Measurements from ENCODE around the gene UQCRFS1. TPM values are rescaled to one million over a fixed set of nuclear protein-coding genes. Genes with fewer than 3 reads are reported as not detected.

Gene UQCRFS1
- total and polyA plus RNA-seq, 2 donors (not counting 1 experiment from before 2014, with no cell fraction given) = 15.2 to 23.4 TPM

- DNase-seq (no peak), ATAC-seq (ENCODE audit: low read depth) (no peak)
- H3K4me2 ChIP-seq (replicated peaks; ENCODE audit: low read depth, low read length, poor library complexity, severe bottlenecking) = no peak overlapping the region
- CTCF ChIA-PET = no interaction called here
- Mint-ChIP-seq H3K4me1 (no peaks in the 10 kb centered on the region), H3K27me3 (peaks cover 4% of the 10 kb centered on the region), H3K4me3 (no peak overlapping the region), H3K27ac (no peak overlapping the region), H3K9me3 (ENCODE audit: insufficient read depth) (no peaks in the 10 kb centered on the region)
- H3K79me2 ChIP-seq (ENCODE audit: control insufficient read depth, insufficient read depth, low read length) = no peaks in the 10 kb centered on the region
- H3K9ac ChIP-seq (ENCODE audit: low read length) = no peak overlapping the region
- H3K27me3 ChIP-seq (replicated peaks in 1 of 4; ENCODE audit: control extremely low read depth in 1 of 4, control insufficient read depth in 3 of 4, insufficient read depth in 4 of 4, low read length in 3 of 4) = peaks cover 0 to 5% (median 1%) of the 10 kb centered on the region in 4 experiments
- no peak overlapping the region for H3K4me3 ChIP-seq (ENCODE audit: control extremely low read depth in 1 of 5, extremely low read depth in 1 of 5, insufficient read depth in 1 of 5, low read depth in 2 of 5, low read length in 4 of 5)
- intact Hi-C loops (cut with micrococcal nuclease) = no loop called here
- no peaks in the 10 kb centered on the region for H4K20me1 ChIP-seq (ENCODE audit: control insufficient read depth, insufficient read depth, low read length, poor library complexity, severe bottlenecking)
- no peak for TF ChIP-seq EZH2 (IDR thresholded peaks at IDR 0.05; ENCODE audit: borderline replicate concordance, insufficient read depth, low read depth, low read length, poor library complexity, severe bottlenecking)
- no peak for TF ChIP-seq CTCF (IDR thresholded peaks at IDR 0.05)
- H3K36me3 ChIP-seq (replicated peaks in 1 of 2; ENCODE audit: control extremely low read depth in 1 of 2, control insufficient read depth in 1 of 2, extremely low read depth in 1 of 2, insufficient read depth in 2 of 2, low read length in 1 of 2) = no peaks in the 10 kb centered on the region
- H3K9me3 ChIP-seq (ENCODE audit: control extremely low read depth in 1 of 3, control insufficient read depth in 2 of 3, insufficient read depth in 1 of 3, low read length in 2 of 3) = peaks cover 0 to 3% (median 3%) of the 10 kb centered on the region in 3 donors
- H3K4me1 ChIP-seq (ENCODE audit: control insufficient read depth in 2 of 2, insufficient read depth in 2 of 2, low read length in 2 of 2) = no peaks in the 10 kb centered on the region
- H2AFZ ChIP-seq (ENCODE audit: insufficient read depth, low read depth, low read length, poor library complexity, severe bottlenecking) = no peak overlapping the region
- no peak overlapping the region for H3K27ac ChIP-seq (ENCODE audit: low read length in 2 of 2)
- POLR2A ChIA-PET = no interaction called here
These were observed 28.4 kb upstream of the UQCRFS1 start for GRCh38 chr19:29241324-29241723.

DNA sequence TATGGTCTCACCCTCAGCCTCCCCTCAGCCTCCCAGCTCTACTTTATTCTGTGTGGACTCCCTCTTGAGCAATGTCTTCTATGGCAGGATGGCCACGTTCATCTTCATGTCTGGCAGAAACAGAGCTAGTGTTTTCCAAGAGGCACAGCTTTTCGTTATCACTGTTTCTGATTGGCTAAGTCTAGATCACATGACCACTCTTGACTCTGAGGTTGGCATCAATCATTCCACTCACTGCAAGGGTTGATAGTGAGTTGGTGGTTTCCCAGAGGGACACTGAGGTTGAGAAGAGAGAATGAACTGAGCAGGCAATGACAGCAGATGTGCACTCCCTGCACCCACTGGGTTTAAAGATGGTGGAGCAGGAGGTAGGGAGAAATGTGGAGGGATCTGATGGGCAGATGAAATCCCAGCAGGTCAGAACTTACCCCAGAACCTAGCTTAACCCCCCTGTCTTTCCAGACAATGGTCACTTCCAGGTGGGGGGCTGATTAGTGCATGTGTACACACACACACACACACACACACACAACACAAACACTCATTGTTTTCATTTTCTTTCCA is 26.3 kb upstream of the UQCRFS1 start:
- no peaks in the 10 kb centered on the region for H4K20me1 ChIP-seq (ENCODE audit: control insufficient read depth, insufficient read depth, low read length, poor library complexity, severe bottlenecking)
- H3K79me2 ChIP-seq (ENCODE audit: control insufficient read depth, insufficient read depth, low read length) = no peaks in the 10 kb centered on the region
- H3K4me1 ChIP-seq (ENCODE audit: control insufficient read depth in 2 of 2, insufficient read depth in 2 of 2, low read length in 2 of 2) = no peaks in the 10 kb centered on the region
- no peak for ATAC-seq (ENCODE audit: low read depth)
- no peak for DNase-seq
- H3K4me1 Mint-ChIP-seq = no peaks in the 10 kb centered on the region
- WGBS (ENCODE audit: insufficient coverage) = 57% methylated on average over 1 of the region's 2 CpGs
- H3K9me3 Mint-ChIP-seq (ENCODE audit: insufficient read depth) = no peaks in the 10 kb centered on the region
- H3K4me2 ChIP-seq (replicated peaks; ENCODE audit: low read depth, low read length, poor library complexity, severe bottlenecking) = no peak overlapping the region
- H3K27me3 ChIP-seq (replicated peaks in 1 of 4; ENCODE audit: control extremely low read depth in 1 of 4, control insufficient read depth in 3 of 4, insufficient read depth in 4 of 4, low read length in 3 of 4) = peaks cover 0 to 4% (median 1%) of the 10 kb centered on the region in 4 experiments
- no peak for TF ChIP-seq CTCF (IDR thresholded peaks at IDR 0.05)
- no peak for TF ChIP-seq EZH2 (IDR thresholded peaks at IDR 0.05; ENCODE audit: borderline replicate concordance, insufficient read depth, low read depth, low read length, poor library complexity, severe bottlenecking)
- intact Hi-C loops (cut with micrococcal nuclease) = no loop called here
- ChIA-PET CTCF (no interaction called here), POLR2A (no interaction called here)
- no peaks in the 10 kb centered on the region for H3K36me3 ChIP-seq (replicated peaks in 1 of 2; ENCODE audit: control extremely low read depth in 1 of 2, control insufficient read depth in 1 of 2, extremely low read depth in 1 of 2, insufficient read depth in 2 of 2, low read length in 1 of 2)
- peaks cover 0 to 19% (median 6%) of the 10 kb centered on the region in 3 donors for H3K9me3 ChIP-seq (ENCODE audit: control extremely low read depth in 1 of 3, control insufficient read depth in 2 of 3, insufficient read depth in 1 of 3, low read length in 2 of 3)
- no peak overlapping the region for H3K27ac Mint-ChIP-seq
- H3K4me3 ChIP-seq (ENCODE audit: control extremely low read depth in 1 of 5, extremely low read depth in 1 of 5, insufficient read depth in 1 of 5, low read depth in 2 of 5, low read length in 4 of 5) = no peak overlapping the region
- no peak overlapping the region for H3K27ac ChIP-seq (ENCODE audit: low read length in 2 of 2)
- H3K9ac ChIP-seq (ENCODE audit: low read length) = no peak overlapping the region
- no peak overlapping the region for H2AFZ ChIP-seq (ENCODE audit: insufficient read depth, low read depth, low read length, poor library complexity, severe bottlenecking)
- no peaks in the 10 kb centered on the region for H3K27me3 Mint-ChIP-seq
- no peak overlapping the region for H3K4me3 Mint-ChIP-seq

Measured in B cell (primary cell).